Measurements from ENCODE around the gene XKR8. TPM values are rescaled to one million over a fixed set of nuclear protein-coding genes. Genes with fewer than 3 reads are reported as not detected.

The XKR8 gene
- total RNA-seq, 2 donors from 2014 or later = 7.1 to 9.8 TPM

DNA sequence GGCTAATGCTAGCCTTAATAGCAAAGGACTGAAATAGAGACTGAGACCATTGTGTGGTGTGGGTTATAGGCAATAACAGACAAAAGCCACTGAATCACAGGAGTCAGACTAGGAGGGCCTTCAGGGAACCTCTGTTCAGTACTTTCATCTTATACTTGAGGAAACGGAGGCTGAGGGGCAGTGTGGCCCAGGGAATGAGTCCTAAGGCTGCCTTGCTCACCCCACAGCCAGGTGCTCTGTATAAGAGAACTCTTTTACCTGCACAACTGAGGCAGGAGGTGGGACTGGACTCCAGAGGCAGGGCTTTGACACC lies 22.3 kb upstream of the XKR8 start:
- intact Hi-C loops (cut with DNase I) = no loop called here
- no peaks in the 10 kb centered on the region for H3K27me3 ChIP-seq
- H3K4me3 ChIP-seq = no peak overlapping the region
- no peak overlapping the region for H3K9ac ChIP-seq (ENCODE audit: low read depth in 2 of 2, low read length in 2 of 2)
- no peaks in the 10 kb centered on the region for H3K9me3 ChIP-seq
- no peak for DNase-seq
- TF ChIP-seq, protein P1, sequence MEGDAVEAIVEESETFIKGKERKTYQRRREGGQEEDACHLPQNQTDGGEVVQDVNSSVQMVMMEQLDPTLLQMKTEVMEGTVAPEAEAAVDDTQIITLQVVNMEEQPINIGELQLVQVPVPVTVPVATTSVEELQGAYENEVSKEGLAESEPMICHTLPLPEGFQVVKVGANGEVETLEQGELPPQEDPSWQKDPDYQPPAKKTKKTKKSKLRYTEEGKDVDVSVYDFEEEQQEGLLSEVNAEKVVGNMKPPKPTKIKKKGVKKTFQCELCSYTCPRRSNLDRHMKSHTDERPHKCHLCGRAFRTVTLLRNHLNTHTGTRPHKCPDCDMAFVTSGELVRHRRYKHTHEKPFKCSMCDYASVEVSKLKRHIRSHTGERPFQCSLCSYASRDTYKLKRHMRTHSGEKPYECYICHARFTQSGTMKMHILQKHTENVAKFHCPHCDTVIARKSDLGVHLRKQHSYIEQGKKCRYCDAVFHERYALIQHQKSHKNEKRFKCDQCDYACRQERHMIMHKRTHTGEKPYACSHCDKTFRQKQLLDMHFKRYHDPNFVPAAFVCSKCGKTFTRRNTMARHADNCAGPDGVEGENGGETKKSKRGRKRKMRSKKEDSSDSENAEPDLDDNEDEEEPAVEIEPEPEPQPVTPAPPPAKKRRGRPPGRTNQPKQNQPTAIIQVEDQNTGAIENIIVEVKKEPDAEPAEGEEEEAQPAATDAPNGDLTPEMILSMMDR (IDR thresholded peaks at IDR 0.05) = no peak
- H3K36me3 ChIP-seq = no peaks in the 10 kb centered on the region
- no peak overlapping the region for H3K27ac ChIP-seq
- no peaks in the 10 kb centered on the region for H3K4me1 ChIP-seq

DNA sequence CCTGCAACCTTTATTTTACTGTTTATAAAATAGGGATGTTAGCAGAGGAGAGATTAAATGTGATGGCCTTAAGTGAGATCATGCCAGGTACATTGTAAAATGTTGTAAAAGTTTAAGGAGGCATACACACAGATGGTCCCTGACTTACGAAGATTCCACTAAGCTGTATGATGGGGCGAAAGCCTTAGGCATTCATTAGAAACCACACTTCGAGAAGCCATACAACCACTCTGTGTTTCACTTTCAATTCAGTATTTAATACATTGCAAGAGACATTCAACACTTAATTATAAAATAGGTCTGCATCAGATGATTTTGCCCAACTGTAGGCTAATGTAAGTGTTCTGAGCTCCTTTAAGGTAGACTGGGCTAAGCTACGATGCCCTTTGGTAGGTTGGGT lies 21.3 kb upstream of the XKR8 start:
- no peak overlapping the region for H3K4me3 ChIP-seq
- H3K27me3 ChIP-seq = no peaks in the 10 kb centered on the region
- no peak overlapping the region for H3K27ac ChIP-seq
- no peaks in the 10 kb centered on the region for H3K4me1 ChIP-seq
- no peaks in the 10 kb centered on the region for H3K9me3 ChIP-seq
- TF ChIP-seq, protein P1 (IDR thresholded peaks at IDR 0.05) = no peak
- no peaks in the 10 kb centered on the region for H3K36me3 ChIP-seq
- DNase-seq = no peak
- H3K9ac ChIP-seq (ENCODE audit: low read depth in 2 of 2, low read length in 2 of 2) = no peak overlapping the region
- intact Hi-C loops (cut with DNase I) = no loop called here

DNA sequence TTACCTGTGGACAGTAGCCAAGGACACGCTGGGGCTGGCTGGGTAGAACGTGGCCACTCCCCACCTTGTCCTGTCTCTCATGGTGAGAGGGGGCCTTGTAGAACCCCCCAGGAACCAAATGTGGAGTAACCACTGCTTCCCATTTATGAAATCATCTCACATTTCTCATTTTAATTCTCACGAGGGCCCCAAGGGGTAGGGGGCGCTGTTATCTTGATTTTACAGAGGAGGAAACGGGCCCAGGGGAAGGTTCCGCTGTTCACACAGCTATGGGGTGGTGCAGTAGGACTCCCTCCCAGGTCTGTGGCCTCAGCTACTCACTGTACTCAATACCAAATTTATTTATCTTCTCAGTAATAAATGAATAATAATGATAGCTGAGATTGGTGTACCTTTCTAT lies 19.5 kb upstream of the XKR8 start:
- no peak overlapping the region for H3K27ac ChIP-seq
- H3K4me1 ChIP-seq = no peaks in the 10 kb centered on the region
- H3K9ac ChIP-seq (ENCODE audit: low read depth in 2 of 2, low read length in 2 of 2) = no peak overlapping the region
- H3K36me3 ChIP-seq = no peaks in the 10 kb centered on the region
- no peaks in the 10 kb centered on the region for H3K9me3 ChIP-seq
- H3K4me3 ChIP-seq = no peak overlapping the region
- no peaks in the 10 kb centered on the region for H3K27me3 ChIP-seq
- TF ChIP-seq, protein P1 (IDR thresholded peaks at IDR 0.05) = peak; percentile 14
- DNase-seq = peak; percentile 61
- intact Hi-C loops (cut with DNase I) = no loop called here

GRCh38 chr1:27940870-27941560 lies 18.8 kb upstream of the XKR8 start:
- no peak overlapping the region for H3K4me3 ChIP-seq
- H3K4me1 ChIP-seq = no peaks in the 10 kb centered on the region
- no peak overlapping the region for H3K27ac ChIP-seq
- no peaks in the 10 kb centered on the region for H3K27me3 ChIP-seq
- no peaks in the 10 kb centered on the region for H3K9me3 ChIP-seq
- no peak overlapping the region for H3K9ac ChIP-seq (ENCODE audit: low read depth in 2 of 2, low read length in 2 of 2)
- intact Hi-C loops (cut with DNase I) = no loop called here
- no peaks in the 10 kb centered on the region for H3K36me3 ChIP-seq
- TF ChIP-seq, protein P1 (IDR thresholded peaks at IDR 0.05) = no peak
- no peak for DNase-seq

DNA sequence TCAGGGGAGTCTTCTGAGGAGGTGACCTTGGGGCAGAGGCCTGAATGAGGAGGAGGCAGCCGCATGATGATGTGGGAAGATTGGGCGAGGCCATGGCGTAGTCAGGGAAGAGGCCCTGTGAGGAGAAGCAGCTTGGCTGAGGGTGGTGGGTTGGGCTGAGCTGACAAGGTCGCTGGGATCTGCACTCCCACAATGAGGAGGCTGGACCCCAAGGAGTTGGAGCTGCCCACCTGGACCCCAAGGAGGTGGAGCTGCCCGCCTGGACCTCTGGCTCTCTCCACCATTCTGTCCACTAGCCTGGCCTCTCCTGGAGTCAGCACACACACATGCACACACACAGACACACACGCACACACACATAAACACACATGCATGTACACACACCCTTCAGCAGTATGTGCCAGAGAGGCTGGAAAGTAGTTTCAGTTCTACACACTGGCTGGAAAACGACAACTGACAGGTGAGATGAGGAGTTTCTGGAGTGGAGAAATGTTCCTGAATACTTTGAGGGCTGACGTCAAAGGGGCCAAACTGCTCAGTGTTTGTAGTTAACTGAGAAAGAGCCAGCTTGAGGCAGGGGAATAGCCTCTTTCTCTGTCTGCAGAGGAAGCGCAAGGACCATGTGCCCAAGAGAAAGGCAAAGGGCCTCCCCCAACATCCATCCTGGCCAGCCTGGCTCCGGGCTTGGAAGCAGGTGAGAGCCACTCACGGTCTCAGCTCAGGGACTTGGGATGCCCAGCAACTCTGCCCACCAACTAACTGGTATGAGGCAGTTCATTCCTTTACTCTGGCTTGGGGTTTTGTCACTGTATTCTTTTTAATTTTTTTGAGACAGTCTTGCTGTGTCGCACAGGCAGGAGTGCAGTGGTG lies 17.9 kb upstream of the XKR8 start:
- no peak for DNase-seq
- intact Hi-C loops (cut with DNase I) = no loop called here
- H3K4me1 ChIP-seq = no peaks in the 10 kb centered on the region
- no peaks in the 10 kb centered on the region for H3K9me3 ChIP-seq
- H3K4me3 ChIP-seq = no peak overlapping the region
- no peaks in the 10 kb centered on the region for H3K27me3 ChIP-seq
- no peaks in the 10 kb centered on the region for H3K36me3 ChIP-seq
- H3K9ac ChIP-seq (ENCODE audit: low read depth in 2 of 2, low read length in 2 of 2) = no peak overlapping the region
- TF ChIP-seq, protein P1 (IDR thresholded peaks at IDR 0.05) = no peak
- H3K27ac ChIP-seq = no peak overlapping the region
